ENCODE measurements around the gene CABP4. TPM values are rescaled to one million over a fixed set of nuclear protein-coding genes. Genes with fewer than 3 reads are reported as not detected.

CABP4 gene
- polyA plus RNA-seq, 4 donors, result 0.35 to 1.9 (median 0.93) TPM

DNA sequence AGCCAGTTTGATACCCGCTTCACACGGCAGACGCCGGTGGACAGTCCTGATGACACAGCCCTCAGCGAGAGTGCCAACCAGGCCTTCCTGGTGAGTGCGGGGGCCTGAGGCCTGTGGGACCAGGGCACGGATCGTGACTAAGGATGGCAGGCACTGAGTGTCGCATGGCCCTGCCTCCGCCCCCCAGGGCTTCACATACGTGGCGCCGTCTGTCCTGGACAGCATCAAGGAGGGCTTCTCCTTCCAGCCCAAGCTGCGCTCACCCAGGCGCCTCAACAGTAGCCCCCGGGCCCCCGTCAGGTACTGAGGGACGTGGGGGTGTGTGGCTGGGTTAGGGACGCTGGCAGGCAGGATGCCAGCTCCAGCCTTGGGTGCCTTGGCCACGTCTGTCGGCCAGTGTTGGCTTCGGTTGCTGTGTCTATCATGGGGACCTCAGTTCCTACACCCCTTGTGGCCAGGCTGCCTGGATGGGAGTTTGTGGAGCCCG lies 20.7 kb upstream of the CABP4 start:
- DNase-seq (ENCODE audit: low read depth in 4 of 4, low spot score in 2 of 4), result no peak

DNA sequence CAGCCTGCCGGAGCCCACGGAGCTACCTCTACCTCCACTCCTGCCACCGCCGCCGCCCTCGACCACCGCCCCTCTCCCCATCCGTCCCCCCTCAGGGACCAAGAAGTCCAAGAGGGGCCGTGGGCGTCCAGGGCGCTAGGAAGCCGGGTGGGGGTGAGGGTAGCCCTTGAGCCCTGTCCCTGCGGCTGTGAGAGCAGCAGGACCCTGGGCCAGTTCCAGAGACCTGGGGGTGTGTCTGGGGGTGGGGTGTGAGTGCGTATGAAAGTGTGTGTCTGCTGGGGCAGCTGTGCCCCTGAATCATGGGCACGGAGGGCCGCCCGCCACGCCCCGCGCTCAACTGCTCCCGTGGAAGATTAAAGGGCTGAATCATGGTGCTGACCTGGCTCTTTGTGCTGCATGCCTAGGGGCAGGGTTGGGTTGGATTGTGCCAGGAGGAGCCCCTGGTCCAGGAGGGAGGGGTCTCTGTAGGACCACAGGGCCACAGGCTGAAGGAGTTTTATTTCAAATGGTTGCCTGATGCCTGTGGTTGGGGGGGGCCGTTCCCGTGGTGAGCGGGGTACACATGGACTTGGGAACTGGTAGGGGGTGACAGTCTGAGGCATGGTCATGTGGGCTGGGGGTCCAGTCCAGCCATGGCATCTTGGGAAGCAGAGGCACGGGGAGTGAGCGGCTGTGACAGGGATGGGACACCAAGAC lies 20.0 kb upstream of the CABP4 start:
- no peak for DNase-seq (ENCODE audit: low read depth in 4 of 4, low spot score in 2 of 4)

DNA sequence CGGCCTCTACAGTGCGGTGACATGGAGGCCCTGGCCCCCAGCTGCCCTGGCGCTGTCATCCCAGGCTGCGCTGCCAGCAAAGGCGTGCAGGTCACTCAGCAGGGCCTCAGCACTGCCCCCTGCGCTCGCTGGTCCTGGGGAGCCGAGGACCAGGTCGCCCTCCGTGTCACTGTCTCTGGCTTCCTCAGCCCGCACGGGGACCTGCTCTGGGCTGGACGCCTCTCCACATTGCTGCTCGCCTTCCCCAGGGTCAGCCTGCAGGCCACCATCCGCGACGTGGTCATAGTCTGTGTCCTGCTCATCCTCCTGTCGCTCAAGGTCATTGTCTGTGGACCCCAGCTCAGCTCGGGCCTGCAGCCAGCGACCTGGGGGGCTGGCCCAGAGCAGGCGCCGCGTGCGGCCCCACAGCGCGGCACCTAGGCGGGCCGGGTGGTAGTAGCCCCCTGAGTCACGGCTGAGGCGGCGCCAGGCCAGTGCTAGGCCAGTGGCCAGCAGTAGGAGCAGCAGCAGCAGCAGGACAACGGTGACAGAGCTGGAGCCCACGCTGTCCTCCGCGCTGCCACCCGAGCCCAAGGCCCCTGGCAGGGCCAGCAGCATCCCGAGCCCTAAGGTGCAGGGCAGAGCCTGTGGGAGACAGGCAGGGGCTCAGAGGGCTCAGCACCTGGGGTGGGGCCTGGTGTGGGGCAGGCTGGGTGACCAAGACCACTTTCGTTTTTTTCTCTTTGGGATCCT lies 19.3 kb upstream of the CABP4 start:
- no peak for DNase-seq (ENCODE audit: low read depth in 4 of 4, low spot score in 2 of 4)

DNA sequence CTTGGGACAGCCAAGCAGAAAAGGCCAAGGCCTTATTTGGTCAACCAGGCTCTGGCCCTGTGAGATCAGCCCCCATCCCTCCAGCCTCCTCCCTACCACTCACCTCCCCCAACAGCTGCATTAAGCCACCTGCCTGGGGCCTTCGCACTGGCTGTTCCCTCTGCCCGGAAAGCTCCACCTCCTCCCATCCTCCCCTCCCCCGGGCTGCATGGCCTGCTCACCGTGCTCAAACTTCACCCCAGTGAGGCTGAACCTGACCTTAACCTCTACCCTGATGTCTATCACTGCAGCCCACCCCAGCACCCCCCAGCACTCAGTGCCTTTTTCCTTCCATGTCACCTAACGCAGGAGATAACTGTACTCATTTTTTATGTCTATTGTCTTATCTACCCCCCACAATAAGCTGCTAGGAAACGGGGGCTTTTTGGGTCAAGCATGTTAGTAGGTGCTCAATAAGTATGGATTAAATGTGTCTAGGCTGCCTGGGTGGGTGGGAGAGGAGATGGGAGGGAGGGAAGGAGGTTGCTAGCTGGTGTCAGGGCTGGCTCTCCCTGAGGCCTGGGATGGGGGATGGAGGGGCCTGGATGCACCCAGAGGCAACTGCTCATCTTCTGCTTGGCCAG lies 18.6 kb upstream of the CABP4 start:
- no peak for DNase-seq (ENCODE audit: low read depth in 4 of 4, low spot score in 2 of 4)

DNA sequence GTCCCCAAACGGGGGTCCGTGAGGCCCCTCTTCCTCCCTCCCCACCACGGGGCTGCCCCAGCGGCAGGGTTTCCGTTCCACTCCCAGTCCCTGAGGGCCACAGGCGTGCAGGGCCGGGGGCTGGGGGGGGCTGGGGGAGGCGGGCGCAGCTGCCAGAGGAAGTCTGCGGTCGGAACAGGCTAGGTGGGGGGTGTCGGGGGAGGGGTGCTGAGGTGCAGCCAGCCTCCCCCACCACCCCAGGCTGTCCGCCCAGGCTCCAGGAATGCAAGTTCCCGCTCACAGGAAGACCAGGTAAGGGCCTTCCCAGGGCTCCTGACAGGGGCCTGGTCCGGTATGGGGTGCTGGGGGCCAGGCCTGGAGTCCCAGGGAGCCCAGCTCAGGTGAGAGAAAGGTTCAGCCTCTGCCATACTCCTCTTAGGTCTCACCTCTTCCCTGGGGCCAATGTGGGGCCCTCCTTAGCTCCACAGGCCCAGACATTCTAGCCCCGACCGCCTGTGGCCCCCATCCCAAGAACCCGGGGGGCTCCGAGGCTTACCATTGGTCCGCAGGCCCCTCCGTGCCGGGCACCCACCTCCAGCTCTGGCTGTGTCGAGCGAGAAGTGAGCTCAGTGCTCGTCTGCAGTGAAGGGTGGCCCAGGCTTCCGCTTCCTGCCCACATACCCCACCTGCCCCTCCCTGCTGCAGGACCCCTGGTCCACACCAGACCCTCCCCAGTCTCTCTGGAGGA lies 17.9 kb upstream of the CABP4 start, which contains the start of gene PTPRCAP:
Gene PTPRCAP, minus strand, starts transcription at position 601 of the 727 bp plus-strand sequence. Its CDS starts 63 bp downstream, at position 538.
- no peak for DNase-seq (ENCODE audit: low read depth in 4 of 4, low spot score in 2 of 4)

DNA sequence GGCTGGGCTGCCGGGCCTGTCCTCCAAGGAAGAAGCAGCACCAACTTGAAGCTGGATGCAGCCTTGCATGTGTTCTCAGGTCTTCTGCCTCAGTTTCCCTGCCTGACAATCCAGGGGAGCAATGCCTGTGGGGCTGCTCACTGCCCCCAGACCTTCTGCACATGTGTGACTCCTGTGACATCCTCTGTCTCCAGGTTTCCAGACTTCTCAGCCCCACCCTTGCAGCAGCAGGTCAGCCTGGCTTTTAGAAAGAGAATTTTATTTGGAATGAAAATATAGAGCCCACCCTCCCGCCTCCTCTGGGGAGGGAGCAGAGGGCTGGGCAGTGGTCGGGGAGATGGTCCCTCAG lies 17.4 kb upstream of the CABP4 start:
- no peak for DNase-seq (ENCODE audit: low read depth in 4 of 4, low spot score in 2 of 4)

DNA sequence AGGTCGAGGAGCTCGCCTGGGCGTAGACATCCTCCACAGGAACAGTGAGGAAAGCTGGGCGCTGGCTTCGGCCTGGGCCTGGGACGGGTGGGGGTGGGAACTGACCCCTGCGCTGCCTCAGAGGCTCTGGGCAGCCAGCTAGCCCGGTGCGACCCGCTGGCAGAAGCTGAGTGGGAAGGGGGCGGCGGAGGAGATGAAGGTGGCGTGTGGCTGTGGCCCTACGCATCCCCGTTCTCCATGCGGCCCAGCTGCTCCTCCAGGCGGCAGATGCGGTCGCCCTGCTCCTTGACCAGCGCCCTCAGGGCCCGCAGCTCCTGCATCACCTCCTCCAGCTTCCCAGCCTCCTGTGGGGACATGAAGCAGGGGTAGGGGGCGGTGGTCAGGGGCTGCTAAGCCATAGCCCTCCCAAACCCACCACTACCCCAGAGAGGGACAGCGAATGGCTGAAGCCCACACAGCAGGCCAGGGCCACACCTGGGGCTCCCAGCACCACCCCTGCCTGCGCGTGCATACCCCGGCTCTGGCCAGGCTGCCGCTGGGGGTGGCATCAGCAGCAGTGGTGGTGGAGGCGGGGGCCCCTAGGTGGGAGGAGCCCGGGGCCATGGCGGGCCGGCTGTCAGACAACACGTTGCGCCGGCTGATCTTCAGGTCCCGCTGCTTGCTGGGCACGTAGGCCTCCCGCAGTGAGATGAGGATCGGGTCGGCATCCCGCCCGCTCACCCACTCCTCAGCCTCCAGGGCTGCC lies 16.8 kb upstream of the CABP4 start:
- no peak for DNase-seq (ENCODE audit: low read depth in 4 of 4, low spot score in 2 of 4)

DNA sequence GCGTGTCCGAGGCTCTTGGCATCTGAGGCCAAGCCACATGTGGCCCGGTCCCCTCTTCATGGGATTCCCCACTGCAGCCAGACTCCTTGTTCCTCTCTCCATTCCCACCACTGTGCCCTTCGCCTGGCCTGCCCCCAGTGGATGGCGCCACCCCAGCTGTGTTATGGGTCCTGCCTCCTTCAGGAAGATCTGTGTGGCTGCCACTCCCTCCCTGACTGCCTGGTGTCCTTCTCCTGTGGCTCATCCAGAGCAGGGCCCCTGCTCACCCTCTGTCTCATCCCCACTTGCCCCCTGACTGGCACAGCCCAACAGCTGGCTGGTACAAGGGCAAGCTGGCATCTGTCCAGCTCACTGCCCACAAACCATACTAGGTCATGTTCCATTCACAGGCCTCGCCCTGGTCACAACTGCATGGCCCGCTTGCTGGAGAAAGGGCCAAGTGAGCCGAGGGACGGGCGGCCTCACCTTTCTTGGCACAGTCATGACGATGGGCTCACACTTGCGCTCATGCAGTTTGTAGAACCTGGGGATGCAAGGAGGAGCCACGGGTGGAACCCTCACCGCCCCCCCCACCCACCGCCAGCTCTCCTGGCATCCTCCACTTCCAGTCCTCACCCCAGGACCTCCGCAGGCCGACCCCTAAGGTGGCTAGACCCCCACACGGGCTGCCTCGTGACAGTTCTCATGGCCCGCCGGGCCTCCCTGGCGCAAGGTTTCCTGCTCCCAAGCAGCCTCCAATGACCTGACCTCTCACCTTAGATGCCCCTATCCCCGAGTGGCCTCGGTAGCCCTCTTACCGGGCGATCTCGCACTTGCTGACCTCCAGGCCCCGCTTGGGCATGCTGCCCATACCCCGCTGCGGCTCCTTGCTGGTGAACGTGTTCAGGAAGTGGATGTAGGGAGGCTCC lies 15.6 kb upstream of the CABP4 start:
- DNase-seq (ENCODE audit: low read depth in 4 of 4, low spot score in 2 of 4), result no peak

DNA sequence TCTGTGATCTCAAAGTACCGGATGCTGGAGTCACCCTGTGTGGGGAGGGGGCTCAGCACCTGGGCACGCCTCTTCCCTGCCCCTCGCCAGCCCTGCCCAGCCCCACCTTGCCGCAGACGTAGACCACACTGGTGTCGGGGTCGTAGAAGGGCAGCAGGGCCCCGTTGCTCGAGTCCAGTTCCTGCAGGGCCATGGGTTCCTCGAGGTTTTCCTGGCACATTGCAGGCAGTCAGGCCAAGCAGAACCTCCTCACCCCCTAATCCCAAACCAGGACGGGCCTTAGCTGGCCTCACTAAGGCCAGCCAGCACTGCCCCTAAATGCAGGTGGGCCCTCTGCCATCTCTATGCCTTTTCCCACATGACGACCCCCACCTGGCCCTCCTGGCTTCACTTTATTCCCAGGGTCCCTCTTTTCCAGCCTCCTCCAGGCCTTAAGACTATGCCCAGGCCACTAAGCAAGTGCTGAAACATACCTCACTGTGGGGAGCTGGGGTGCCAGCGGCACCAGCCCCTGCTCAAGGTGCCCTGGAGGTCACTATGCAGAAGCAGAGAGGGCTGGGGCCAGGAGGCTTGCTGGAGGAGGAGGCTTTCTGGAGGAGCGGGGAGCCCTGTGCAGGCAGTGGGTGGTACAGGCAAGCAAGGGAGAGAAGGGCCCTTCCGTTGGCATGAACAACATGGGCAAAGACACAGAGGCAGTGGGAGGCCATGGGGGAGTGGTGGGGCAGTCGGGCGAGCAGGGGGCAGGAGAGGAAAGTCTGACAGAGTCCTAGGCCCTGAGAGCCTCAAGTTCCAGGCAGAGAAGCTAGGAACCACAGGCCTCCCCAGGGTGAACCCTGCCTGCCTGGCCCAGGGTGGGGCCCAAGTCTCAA lies 14.7 kb upstream of the CABP4 start:
- DNase-seq (ENCODE audit: low read depth in 4 of 4, low spot score in 2 of 4), result no peak

DNA sequence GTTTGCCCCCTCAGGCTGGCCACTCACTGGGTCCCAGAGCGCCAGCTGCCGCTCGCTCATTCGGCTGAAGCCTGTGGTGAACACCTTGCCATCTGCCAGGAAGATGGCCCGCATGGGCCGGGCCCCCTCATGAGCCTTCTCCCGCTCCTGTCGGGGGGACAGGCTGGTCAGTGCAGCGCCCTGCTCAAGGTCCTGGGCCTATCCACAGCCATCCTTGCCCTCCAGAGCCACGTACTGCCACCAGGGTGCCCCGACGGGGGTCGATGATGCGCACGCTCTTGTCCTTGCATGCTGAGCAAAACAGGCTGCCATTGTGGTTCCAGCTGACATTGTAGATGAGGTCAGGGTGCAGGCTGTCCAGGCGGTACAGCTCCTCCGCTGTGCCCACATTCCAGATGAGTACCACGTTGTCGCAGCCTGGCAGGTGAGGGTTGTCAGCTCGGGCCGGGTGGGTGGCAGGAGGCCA lies 14.0 kb upstream of the CABP4 start:
- no peak for DNase-seq (ENCODE audit: low read depth in 4 of 4, low spot score in 2 of 4)

DNA sequence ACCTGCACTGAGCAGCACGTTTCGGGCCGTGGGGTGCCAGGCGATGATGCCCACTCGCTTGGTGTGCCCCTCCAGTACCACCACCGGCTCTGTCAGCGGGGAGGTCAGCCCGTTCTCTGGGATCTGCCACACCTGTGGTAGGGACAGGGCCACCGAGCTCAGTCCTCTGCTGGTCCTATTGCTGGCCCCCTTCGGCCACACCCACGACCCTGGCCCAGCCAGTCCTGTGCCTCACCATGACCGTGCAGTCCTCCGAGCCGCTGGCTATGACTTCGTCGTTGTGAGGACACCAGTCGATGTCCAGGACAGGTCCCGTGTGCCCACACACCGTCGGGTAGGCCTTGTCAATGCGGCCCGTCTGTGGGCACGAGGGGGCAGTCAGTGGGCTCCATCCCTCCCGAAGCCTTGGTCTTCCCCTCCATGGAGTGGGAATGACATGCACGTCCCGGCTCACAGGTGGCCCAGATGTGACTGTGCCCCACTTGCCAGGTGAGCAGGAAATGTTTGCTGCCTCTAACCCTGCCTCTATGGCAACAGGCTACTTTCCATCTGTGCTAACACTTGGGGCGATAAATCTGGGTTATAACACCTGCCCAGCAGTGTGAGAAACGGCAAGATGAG lies 13.3 kb upstream of the CABP4 start:
- DNase-seq (ENCODE audit: low read depth in 4 of 4, low spot score in 2 of 4), result no peak

DNA sequence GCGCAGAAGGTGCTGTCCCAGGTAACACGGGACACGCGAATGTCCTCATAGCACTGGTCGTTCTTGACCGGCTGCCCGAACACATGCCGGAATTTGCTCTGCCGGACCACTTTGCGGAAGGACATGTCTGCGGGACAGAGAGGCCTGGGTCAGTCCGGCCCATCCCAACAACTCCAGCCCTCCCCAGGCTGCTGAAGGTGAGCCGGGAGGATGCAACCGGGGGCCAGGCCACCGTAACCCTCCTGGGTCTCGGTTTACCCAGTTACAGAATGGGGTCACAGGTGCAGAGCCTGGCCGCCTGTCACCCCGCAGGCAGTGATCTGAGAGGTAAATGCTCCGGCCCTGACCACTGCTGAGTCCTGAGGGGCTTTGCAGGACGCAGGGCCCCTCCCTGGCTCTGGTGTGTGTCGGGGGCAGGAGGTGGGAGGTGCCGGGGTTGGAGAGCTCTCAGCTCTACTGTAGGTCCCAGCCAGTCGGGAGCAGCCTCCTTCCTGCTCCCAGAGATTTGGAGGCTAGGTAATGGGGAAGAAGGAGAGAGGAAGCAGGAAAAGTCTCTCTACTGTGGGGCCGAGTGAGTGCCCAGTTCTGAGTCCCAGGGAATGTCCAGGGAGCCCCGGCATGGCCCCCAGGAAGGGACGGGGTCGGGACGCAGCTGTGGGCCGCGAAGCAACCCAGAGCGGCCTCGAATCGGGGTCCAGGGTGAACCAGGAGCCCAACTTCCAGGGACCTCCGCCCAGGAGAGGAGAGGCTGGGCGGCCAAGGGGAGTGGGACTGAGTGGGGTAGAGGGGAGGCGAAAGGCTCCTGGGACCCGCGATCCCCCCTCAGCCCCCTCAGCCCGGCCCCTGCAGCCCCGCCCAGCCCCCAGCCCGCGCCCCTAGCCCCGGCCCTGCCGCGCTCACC lies 12.4 kb upstream of the CABP4 start:
- no peak for DNase-seq (ENCODE audit: low read depth in 4 of 4, low spot score in 2 of 4)

DNA sequence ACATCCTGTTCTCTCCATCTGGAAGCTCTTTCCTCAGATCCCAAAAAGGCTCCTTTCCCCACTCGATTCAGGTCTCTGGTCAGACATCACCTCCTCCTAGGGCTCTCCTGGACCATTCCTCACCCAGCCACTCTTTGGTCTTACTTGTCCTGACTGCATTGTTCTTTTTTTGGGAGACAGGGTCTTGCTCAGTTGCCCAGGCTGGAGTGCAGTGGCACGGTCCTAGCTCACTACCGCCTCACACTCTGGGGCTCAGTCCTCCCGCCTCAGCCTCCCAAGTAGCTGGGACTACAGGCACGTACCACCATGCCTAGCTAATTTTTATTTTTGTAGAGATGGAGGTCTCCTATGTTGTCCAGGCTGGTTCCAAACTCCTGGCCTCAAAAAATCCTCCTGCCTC lies 9.6 kb upstream of the CABP4 start:
- no peak for DNase-seq (ENCODE audit: low read depth in 4 of 4, low spot score in 2 of 4)

DNA sequence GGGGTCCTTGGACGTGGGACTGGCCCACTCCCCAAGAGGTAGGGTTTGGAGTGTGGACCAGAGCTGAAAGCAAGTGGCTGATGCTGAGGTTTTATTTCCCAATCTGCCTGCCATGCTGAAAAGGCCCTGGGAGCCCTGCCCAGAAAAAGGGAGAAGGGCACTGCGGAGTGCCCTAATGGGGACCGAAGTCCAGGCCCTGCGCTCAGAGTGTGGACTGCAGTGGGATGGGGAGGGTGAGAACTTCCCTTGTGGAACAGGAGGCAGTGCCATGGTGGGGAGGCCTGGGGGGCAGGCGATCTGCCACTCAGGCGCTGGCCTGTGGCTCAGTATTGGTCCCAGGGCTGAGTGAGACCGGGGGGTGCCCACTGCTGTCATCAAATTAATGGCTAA lies 6.9 kb upstream of the CABP4 start:
- no peak for DNase-seq (ENCODE audit: low read depth in 4 of 4, low spot score in 2 of 4)

DNA sequence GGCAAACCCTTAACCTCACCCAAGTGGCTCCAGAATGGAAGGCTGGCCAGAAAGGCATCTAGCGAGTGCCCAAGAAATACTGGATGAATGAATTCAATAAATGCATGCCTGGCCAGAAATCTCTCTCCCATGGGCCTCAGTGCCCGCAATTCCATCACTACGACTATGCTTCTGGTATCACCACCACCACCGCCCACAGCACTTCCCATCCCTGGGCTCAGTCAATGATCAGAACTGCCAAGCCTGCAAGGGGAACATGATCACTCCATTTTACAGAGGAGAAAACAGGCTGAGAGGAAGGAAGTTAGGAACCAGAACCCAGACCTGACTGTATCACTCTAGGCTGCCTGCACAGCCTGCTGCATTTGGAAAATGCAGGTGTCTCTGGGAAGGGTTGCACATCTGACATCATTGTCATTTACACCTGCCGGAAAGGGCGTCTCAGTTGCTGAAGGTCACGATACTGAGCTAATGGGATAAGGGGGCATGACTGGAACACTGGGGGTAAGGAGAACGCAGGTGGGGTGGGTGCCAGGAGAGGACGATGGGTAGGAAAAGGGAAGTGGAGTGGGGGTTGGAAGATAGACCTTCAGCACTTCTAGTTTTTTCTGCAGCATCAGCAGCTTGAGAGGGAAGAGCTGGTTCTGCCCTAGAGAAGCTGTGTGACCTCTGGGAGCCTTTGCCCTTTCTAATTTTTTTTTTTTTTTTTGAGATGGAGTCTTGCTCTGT lies 5.9 kb upstream of the CABP4 start:
- DNase-seq (ENCODE audit: low read depth in 4 of 4, low spot score in 2 of 4), result no peak
